IgD-negative memory B cell (primary cell): ENCODE measurements around the gene ZNF215. TPM values are rescaled to one million over a fixed set of nuclear protein-coding genes. Genes with fewer than 3 reads are reported as not detected.
"Not testable (repeated sequence)": the region's sequence is repeated elsewhere in the genome, so short reads cannot be mapped to it uniquely, and the experiment has no call there.

Experiments
- H3K27ac Mint-ChIP-seq, 3 donors: one replicate each; pipeline ENCODE4 v1.8.0; 2020 to 2022; ENCODE audit warnings: mild to moderate bottlenecking in 3 of 3, mixed read lengths in 3 of 3, moderate library complexity in 1 of 3
- H3K27me3 Mint-ChIP-seq: one replicate; pipeline ENCODE4 v1.8.0; 2021; ENCODE audit warnings: mixed read lengths
- H3K36me3 Mint-ChIP-seq: one replicate; pipeline ENCODE4 v1.8.0; 2020; ENCODE audit warnings: mild to moderate bottlenecking, mixed read lengths
- H3K4me1 Mint-ChIP-seq, 3 donors: one replicate each; pipeline ENCODE4 v1.8.0; 2020 to 2022; ENCODE audit warnings: mixed read lengths in 3 of 3, mild to moderate bottlenecking in 1 of 3
- H3K4me3 Mint-ChIP-seq, 4 donors: one replicate each; pipeline ENCODE4 v1.8.0; 2020 to 2022; ENCODE audit warnings: mild to moderate bottlenecking in 4 of 4, mixed read lengths in 4 of 4, moderate library complexity in 3 of 4
- H3K9me3 Mint-ChIP-seq, 3 donors: one replicate each; pipeline ENCODE4 v1.8.0; 2020 to 2021; ENCODE audit warnings: mixed read lengths in 3 of 3, mild to moderate bottlenecking in 1 of 3
- polyA plus RNA-seq: library from polyadenylated mRNA; unstranded; fragments of 300-500 nt; fragmentation: Illumina TruSeq; gene quantifications from one replicate; pipeline ENCODE4 v1.2.3, GENCODE V29; 2021

The ZNF215 gene
- polyA plus RNA-seq, 1 donor from 2014 or later = 1.4 TPM

DNA sequence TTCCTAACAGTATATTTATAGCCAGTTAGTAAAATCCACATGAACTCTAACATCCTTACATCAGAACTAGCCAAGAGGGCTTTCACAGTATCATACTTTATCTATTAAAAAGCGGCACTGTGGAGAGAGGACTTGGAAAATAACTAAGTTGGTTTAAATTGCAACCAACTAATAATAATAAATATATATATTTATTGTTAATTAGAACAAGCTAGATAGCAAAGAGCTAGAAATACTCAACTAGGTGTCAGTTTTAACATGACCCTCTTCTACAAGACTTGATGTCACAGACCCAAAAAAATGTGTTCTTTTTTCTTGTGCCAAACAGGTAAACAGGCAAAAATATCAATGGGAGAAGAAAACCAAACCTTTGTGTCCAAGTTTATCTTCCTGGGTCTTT is 5.5 kb upstream of the ZNF215 start, which contains the start of gene OR2D3:
OR2D3 (plus strand) TSS at position 301 of the 400 bp plus-strand sequence; CDS start at position 301, 0 bp downstream.
- no peak within 1 kb of the TSS for H3K27ac Mint-ChIP-seq
- peaks cover 0 to 1% (median under 1%) of the 10 kb centered on the region in 3 donors for H3K4me1 Mint-ChIP-seq

DNA sequence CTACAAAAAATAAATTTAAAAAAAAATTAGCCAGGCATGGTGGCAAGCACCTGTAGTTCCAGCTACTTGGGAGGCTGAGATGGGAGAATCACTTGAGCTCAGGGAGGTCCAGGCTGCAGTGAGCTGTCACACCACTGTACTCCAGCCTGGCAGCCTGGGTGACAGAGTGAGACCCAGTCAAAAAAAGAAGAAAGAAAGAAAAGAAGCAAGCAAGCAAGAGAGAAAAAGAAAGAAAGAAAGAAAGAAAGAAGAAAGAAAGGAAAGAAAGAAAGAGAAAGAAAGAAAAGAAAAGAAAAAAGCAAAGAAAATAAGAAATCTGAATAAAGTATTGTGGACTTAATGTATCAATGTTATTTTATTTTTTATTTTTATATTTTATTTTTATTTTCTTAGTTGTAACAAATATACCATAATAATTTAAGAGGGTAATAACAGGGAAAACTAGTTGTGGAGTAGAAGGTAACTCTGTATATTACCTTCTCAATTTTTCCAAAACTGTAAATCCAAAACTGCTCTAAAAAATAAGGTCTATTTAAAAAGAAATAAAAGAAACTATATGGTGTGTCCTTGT is 1.1 kb upstream of the ZNF215 start:
- no peak overlapping the region for H3K27ac Mint-ChIP-seq
- peaks cover 5% of the 10 kb centered on the region for H3K27me3 Mint-ChIP-seq
- no peaks in the 10 kb centered on the region for H3K36me3 Mint-ChIP-seq
- peaks cover 0 to 2% (median 0%) of the 10 kb centered on the region in 3 donors for H3K9me3 Mint-ChIP-seq
- peak overlapping the region in 1 of 4 donors; percentile 65 for H3K4me3 Mint-ChIP-seq
- peaks cover 9 to 15% (median 12%) of the 10 kb centered on the region in 3 donors for H3K4me1 Mint-ChIP-seq

More for the DNA sequence above, 5.5 kb upstream of the ZNF215 start, which contains the start of gene OR2D3:
- H3K9me3 Mint-ChIP-seq = peaks cover 0 to 2% (median 0%) of the 10 kb centered on the region in 3 donors
- H3K4me3 Mint-ChIP-seq = peak within 1 kb of the TSS in 1 of 4 donors; percentile 41
- no peaks in the 10 kb centered on the region for H3K36me3 Mint-ChIP-seq
- H3K27me3 Mint-ChIP-seq = peaks cover 6% of the 10 kb centered on the region

DNA sequence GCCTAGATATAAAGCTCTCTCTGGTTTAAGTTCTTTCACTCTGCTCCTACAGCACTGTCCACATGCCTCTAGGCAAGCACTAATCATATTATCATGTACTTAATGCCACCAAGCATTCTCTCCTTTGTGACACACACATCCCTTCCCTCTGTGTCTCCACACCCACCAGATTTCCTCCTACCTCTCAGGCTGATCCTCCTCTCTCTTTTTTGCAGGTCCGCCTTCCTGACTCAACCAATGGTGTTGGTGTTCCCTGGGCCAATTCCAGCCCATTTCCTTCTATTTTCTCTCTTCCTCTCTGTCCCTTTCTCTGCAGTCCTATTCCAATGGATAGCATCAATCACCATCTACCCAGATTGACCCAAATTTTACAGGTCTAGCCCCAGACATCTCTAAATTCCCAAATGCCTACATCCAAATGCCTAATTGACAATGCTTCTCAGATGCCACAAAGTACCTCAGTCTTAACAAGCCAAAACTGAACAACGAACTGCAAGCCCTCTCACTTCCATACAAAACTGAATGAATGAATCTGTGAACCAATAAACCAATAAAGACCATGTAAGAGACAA is 504 bp upstream of the ZNF215 start:
- Mint-ChIP-seq H3K9me3 (peaks cover 0 to 2% (median 0%) of the 10 kb centered on the region in 3 donors), H3K4me1 (peaks cover 9 to 15% (median 14%) of the 10 kb centered on the region in 3 donors), H3K36me3 (no peaks in the 10 kb centered on the region), H3K27ac (no peak overlapping the region), H3K27me3 (peaks cover 5% of the 10 kb centered on the region), H3K4me3 (peak overlapping the region; percentile 65 to 94 (median 90))

GRCh38 chr11:6927030-6927617 is 898 bp downstream of the ZNF215 start:
- H3K27ac Mint-ChIP-seq = peak overlapping the region in 1 of 3 donors; percentile 76
- peaks cover 9 to 15% (median 14%) of the 10 kb centered on the region in 3 donors for H3K4me1 Mint-ChIP-seq
- peaks cover 6% of the 10 kb centered on the region for H3K27me3 Mint-ChIP-seq
- H3K4me3 Mint-ChIP-seq = peak overlapping the region; percentile 65 to 94 (median 90)
- H3K36me3 Mint-ChIP-seq = no peaks in the 10 kb centered on the region
- H3K9me3 Mint-ChIP-seq = peaks cover 0 to 2% (median 0%) of the 10 kb centered on the region in 3 donors

DNA sequence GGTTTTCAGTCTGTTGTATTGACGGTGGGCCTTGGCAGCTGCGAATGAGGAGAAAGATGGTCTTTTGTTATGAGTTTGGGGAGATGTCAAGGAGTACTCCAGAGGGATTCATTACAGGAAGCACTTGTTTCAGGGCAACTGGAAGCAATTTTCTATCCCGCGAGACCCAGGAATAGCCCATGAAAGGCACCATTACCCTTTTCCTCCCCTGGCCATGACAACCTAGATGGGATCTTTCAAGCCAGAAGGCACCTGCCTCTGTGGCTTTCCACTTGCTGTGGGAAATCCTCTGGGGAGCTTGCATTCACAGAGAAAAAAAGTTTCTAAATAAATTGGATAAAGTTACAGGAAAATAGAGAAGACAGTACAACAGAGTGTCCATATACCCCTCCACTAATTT is 2.7 kb downstream of the ZNF215 start:
- H3K4me3 Mint-ChIP-seq = peak overlapping the region in 1 of 4 donors; percentile 30
- no peak overlapping the region for H3K27ac Mint-ChIP-seq
- H3K4me1 Mint-ChIP-seq = peaks cover 9 to 15% (median 14%) of the 10 kb centered on the region in 3 donors
- H3K27me3 Mint-ChIP-seq = peaks cover 11% of the 10 kb centered on the region
- H3K9me3 Mint-ChIP-seq = peaks cover 0 to 2% (median 0%) of the 10 kb centered on the region in 3 donors
- no peaks in the 10 kb centered on the region for H3K36me3 Mint-ChIP-seq

DNA sequence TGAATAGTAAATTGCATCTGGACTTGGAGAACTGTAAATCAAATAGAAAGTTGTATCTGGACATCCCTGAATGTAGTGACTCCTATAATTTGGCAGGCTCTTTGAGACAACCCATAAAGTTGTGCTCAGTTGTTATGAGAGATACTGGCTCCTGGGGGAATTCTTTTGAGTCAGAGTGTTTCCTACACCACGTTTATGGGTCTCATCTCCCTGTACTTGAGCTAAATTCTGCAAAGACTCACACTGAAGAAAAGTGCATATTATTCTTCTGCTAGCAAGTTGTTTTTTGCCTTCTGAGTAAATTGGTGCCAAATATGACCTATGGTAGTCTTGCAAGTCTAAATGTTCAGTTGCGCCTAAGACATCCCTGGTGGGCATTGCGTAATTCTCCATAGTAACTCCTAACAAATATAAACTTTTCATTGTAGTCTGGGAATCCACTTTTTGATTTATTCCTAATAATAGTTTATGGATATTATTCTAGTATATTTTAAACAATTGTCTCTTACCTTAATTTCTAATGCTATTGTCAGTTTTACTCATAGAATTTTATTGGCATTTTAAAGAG is 5.0 kb downstream of the ZNF215 start:
- no peaks in the 10 kb centered on the region for H3K36me3 Mint-ChIP-seq
- no peak overlapping the region for H3K4me3 Mint-ChIP-seq

DNA sequence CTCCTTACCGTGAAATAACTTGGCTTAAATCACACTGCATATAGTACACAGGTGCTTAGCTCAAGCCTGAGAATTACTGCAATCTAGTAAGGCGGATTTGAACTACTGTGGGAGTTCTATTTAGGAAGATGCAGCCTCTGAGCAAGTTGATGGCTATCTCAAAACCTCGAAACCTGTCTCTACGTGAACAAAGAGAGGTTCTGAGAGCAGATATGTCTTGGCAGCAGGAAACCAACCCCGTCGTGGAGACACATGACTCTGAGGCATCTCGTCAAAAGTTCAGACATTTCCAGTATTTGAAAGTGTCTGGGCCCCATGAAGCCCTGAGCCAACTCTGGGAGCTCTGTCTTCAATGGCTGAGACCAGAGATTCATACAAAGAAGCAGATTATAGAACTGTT is 5.9 kb downstream of the ZNF215 start:
- H3K4me3 Mint-ChIP-seq = no peak overlapping the region
- peaks cover 3 to 10% (median 7%) of the 10 kb centered on the region in 3 donors for H3K4me1 Mint-ChIP-seq
- no peak overlapping the region for H3K27ac Mint-ChIP-seq

More for the DNA sequence above, 5.0 kb downstream of the ZNF215 start:
- no peaks in the 10 kb centered on the region for H3K9me3 Mint-ChIP-seq
- no peak overlapping the region for H3K27ac Mint-ChIP-seq
- H3K27me3 Mint-ChIP-seq = peaks cover 11% of the 10 kb centered on the region
- H3K4me1 Mint-ChIP-seq = peaks cover 5 to 14% (median 9%) of the 10 kb centered on the region in 3 donors

DNA sequence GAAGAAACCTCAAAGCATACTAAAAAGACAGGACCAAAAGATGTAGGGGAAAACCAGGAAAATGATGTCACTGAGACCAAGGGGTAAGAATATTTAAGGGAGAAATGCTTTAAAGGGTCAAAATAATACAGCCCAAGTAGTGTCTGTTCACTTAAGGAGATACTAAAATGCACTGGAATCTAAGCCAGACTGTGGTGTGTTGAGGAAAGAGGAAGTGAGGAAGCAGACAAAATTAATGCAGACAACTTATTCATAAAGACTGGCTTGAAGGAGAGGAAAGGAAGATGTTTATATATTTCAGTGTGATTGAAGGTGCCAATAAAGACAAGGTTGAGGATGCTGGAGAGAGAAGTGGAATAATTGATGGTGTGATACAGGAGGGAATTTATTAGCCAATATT is 15.7 kb downstream of the ZNF215 start:
- Mint-ChIP-seq H3K27ac (no peak overlapping the region), H3K9me3 (no peaks in the 10 kb centered on the region), H3K27me3 (no peaks in the 10 kb centered on the region), H3K4me1 (peaks cover 0 to 2% (median 1%) of the 10 kb centered on the region in 3 donors), H3K4me3 (no peak overlapping the region), H3K36me3 (no peaks in the 10 kb centered on the region)

More for the DNA sequence above, 5.9 kb downstream of the ZNF215 start:
- H3K9me3 Mint-ChIP-seq = no peaks in the 10 kb centered on the region
- H3K27me3 Mint-ChIP-seq = peaks cover 7% of the 10 kb centered on the region
- H3K36me3 Mint-ChIP-seq = no peaks in the 10 kb centered on the region

DNA sequence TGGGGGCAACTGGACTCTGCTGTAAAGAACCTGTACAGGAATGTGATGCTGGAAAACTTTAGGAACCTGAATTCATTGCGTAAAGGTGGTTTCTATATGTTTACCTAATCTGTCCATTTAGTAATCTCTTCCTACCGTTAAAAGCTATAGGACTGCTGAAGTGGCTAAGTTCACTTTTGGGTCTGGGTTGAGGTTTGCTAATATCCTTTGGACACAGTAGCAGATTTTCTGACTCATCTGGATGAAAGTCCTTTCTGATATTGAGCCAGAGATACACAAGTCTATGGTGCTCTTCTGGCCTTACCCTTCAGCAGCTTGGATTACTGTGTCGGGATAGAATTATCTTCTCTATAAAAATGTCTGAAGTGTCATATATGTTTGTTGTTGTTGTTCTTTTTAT is 16.9 kb downstream of the ZNF215 start:
- Mint-ChIP-seq H3K4me3 (no peak overlapping the region), H3K4me1 (peaks cover 0 to 2% (median 1%) of the 10 kb centered on the region in 3 donors), H3K36me3 (no peaks in the 10 kb centered on the region), H3K9me3 (no peaks in the 10 kb centered on the region), H3K27me3 (no peaks in the 10 kb centered on the region), H3K27ac (no peak overlapping the region)

DNA sequence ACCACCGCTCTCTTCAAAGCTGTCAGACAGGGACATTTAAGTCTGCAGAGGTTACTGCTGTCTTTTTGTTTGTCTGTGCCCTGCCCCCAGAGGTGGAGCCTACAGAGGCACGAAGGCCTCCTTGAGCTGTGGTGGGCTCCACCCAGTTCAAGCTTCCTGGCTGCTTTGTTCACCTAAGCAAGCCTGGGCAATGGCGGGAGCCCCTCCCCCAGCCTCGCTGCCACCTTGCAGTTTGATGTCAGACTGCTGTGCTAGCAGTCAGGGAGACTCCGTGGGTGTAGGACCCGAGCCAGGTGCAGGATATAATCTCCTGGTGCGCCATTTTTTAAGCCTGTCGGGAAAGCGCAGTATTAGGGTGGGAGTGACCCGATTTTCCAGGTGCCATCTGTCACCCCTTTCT is 28.0 kb downstream of the ZNF215 start:
- H3K36me3 Mint-ChIP-seq, H3K27ac Mint-ChIP-seq, H3K4me1 Mint-ChIP-seq, H3K4me3 Mint-ChIP-seq, H3K27me3 Mint-ChIP-seq, H3K9me3 Mint-ChIP-seq: not testable (repeated sequence)

DNA sequence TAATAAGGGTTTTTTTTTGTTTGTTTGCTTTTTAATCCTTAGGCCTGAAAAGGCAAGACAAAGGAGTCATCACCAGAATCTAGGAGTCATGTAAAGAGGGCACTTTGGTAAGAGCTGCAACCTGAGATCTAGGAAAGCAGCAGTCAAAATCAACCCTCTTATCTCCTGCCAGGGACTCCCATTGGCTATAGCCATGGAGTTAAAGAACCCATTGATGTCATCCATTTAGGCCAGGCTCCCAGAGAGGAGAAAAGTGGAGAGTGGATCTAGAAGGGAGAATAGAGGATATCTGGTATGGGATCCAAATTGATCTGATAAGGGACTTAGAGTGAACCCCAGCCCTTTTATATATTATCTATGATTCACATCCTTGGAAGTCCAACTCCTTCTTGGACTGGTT is 35.9 kb downstream of the ZNF215 start:
- Mint-ChIP-seq H3K9me3 (peaks cover 0 to 4% (median 0%) of the 10 kb centered on the region in 3 donors), H3K36me3 (peaks cover 3% of the 10 kb centered on the region), H3K4me1 (no peaks in the 10 kb centered on the region), H3K27ac (no peak overlapping the region), H3K4me3 (no peak overlapping the region), H3K27me3 (no peaks in the 10 kb centered on the region)

- no peaks in the 10 kb centered on the region for H3K27me3 Mint-ChIP-seq
- no peak overlapping the region for H3K4me3 Mint-ChIP-seq
- H3K27ac Mint-ChIP-seq = no peak overlapping the region
- H3K9me3 Mint-ChIP-seq = peaks cover 0 to 6% (median 0%) of the 10 kb centered on the region in 3 donors
- no peaks in the 10 kb centered on the region for H3K4me1 Mint-ChIP-seq
- H3K36me3 Mint-ChIP-seq = no peaks in the 10 kb centered on the region
These were observed 36.4 kb downstream of the ZNF215 start for GRCh38 chr11:6962673-6963072.

GRCh38 chr11:6968816-6969215 is 42.6 kb downstream of the ZNF215 start:
- no peaks in the 10 kb centered on the region for H3K4me1 Mint-ChIP-seq
- H3K27me3 Mint-ChIP-seq = no peaks in the 10 kb centered on the region
- peaks cover 1% of the 10 kb centered on the region for H3K36me3 Mint-ChIP-seq
- peaks cover 0 to 13% (median 0%) of the 10 kb centered on the region in 3 donors for H3K9me3 Mint-ChIP-seq
- no peak overlapping the region for H3K27ac Mint-ChIP-seq
- no peak overlapping the region for H3K4me3 Mint-ChIP-seq

DNA sequence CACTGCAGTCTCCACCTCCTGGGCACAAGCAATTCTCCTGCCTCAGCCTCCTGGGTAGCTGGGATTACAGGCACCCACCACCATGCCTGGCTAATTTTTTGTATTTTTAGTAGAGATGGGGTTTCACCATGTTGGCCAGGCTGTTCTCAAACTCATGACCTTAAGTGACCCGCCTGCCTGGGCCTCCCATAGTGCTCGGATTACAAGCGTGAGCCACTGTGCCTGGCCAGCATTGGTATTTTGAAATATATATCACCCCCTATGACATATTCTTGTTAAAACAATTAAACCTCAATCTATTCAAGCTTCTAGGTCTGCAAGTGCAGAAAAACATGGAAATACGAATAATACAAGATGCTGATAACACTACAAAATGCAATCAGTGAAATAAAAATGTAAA is 43.6 kb downstream of the ZNF215 start:
- H3K27ac Mint-ChIP-seq, H3K4me3 Mint-ChIP-seq, H3K4me1 Mint-ChIP-seq, H3K27me3 Mint-ChIP-seq, H3K36me3 Mint-ChIP-seq: not testable (repeated sequence)
- peaks cover 0 to 13% (median 0%) of the 10 kb centered on the region in 3 donors for H3K9me3 Mint-ChIP-seq

- H3K4me3 Mint-ChIP-seq = no peak overlapping the region
- H3K27ac Mint-ChIP-seq = no peak overlapping the region
- H3K27me3 Mint-ChIP-seq = peaks cover 2% of the 10 kb centered on the region
- H3K36me3 Mint-ChIP-seq = no peaks in the 10 kb centered on the region
- peaks cover 0 to 2% (median 0%) of the 10 kb centered on the region in 3 donors for H3K9me3 Mint-ChIP-seq
- no peaks in the 10 kb centered on the region for H3K4me1 Mint-ChIP-seq
These were observed 53.1 kb downstream of the ZNF215 start for GRCh38 chr11:6979365-6979764.
